Lung (tissue), 12 donors: ENCODE data around the gene PBRM1. TPM values are rescaled to one million over a fixed set of nuclear protein-coding genes. Genes with fewer than 3 reads are reported as not detected.

ENCODE experiments used
- ATAC-seq: fragments of 200-7000 bp; cut with Tn5 transposase; one replicate; pipeline ENCODE4 v1.9.1; 2020; ENCODE audit warnings: moderate number of reproducible peaks; ENCODE audit not compliant: insufficient read depth, low FRiP score
- DNase-seq, 3 donors: peaks; one replicate each; pipeline ENCODE4 v3.0.0-alpha.2; 2013 to 2017
- H3K27ac ChIP-seq, 2 donors: one replicate each; pipeline ENCODE4 v1.5.1; 2013; ENCODE audit warnings: mild to moderate bottlenecking in 2 of 2, moderate library complexity in 2 of 2, control low read depth in 1 of 2, inconsistent platforms in 1 of 2, low read depth in 1 of 2, low read length in 1 of 2
- H3K27me3 ChIP-seq, 3 donors: one replicate each; pipeline ENCODE4 v1.5.1; 2013; ENCODE audit warnings: low read length in 2 of 3; ENCODE audit not compliant: control insufficient read depth in 3 of 3, insufficient read depth in 3 of 3
- H3K36me3 ChIP-seq, 4 donors: one replicate each; pipeline ENCODE4 v1.5.1; 2013; ENCODE audit warnings: low read length in 4 of 4, mild to moderate bottlenecking in 1 of 4, moderate library complexity in 1 of 4; ENCODE audit not compliant: control insufficient read depth in 4 of 4, insufficient read depth in 4 of 4
- H3K4me1 ChIP-seq, 5 donors: one replicate each; pipeline ENCODE4 v1.5.1; 2013; ENCODE audit warnings: low read length in 5 of 5, mild to moderate bottlenecking in 2 of 5, moderate library complexity in 1 of 5; ENCODE audit not compliant: control insufficient read depth in 5 of 5, insufficient read depth in 5 of 5
- H3K4me3 ChIP-seq: one replicate; pipeline ENCODE4 v1.5.1; 2013; ENCODE audit warnings: mild to moderate bottlenecking, control low read depth, moderate library complexity
- H3K9ac ChIP-seq, 2 donors: one replicate each; pipeline ENCODE4 v1.5.1; 2013; ENCODE audit warnings: low read length in 2 of 2, control low read depth in 1 of 2; ENCODE audit not compliant: insufficient read depth in 1 of 2
- H3K9me3 ChIP-seq, 4 donors: one replicate each; pipeline ENCODE4 v1.5.1; 2013; ENCODE audit warnings: low read length in 3 of 4, mild to moderate bottlenecking in 1 of 4, moderate library complexity in 1 of 4; ENCODE audit not compliant: control insufficient read depth in 4 of 4, insufficient read depth in 3 of 4
- CTCF ChIP-seq: IDR thresholded peaks from 2 replicates; pipeline ENCODE4 v1.5.1; 2012; ENCODE audit warnings: mild to moderate bottlenecking; ENCODE audit errors: control extremely low read depth, extremely low read depth
- WGBS, 2 donors: extraction: QIAGEN DNeasy Blood & Tissue Kit; methylation state at CpG; one replicate each; pipeline ENCODE4 v1.1.7; 2013; 5-methylcytosine and 5-hydroxymethylcytosine counted together
- polyA plus RNA-seq, 2 donors: library from polyadenylated mRNA; stranded (reverse); fragments of 200-250 nt; gene quantifications; one replicate each; pipeline ENCODE4 v1.2.1, GENCODE V29; 2013
- total RNA-seq, 2 donors: library from RNA; depleted of rRNA in 1 of 2; stranded (reverse); fragments of >200 nt in 1 of 2; gene quantifications; one replicate each; pipeline ENCODE4 v1.2.1, GENCODE V29; 2014 to 2021
- donor health status: control.
- donor health status: control.
- donor health status: Bipolar disorder and iron deficiency.
- donor health status: healthy.
- donor health status: DM: yes; HTN: yes; CAD: no.

Gene PBRM1
- total and polyA plus RNA-seq, 4 donors = 9.8 to 92.8 (median 40.7) TPM

GRCh38 chr3:52710512-52710911 is 24.8 kb upstream of the PBRM1 start:
- Histone ChIP-seq H3K4me1 (peaks cover 0 to 12% (median 8%) of the 10 kb centered on the region in 5 donors), H3K9ac (no peak overlapping the region), H3K36me3 (peaks cover 2 to 12% (median 7%) of the 10 kb centered on the region in 4 donors), H3K9me3 (no peaks in the 10 kb centered on the region), H3K27ac (no peak overlapping the region), H3K27me3 (no peaks in the 10 kb centered on the region), H3K4me3 (no peak overlapping the region)
- WGBS, 2 donors = 79 to 80% methylated on average over 2 of the region's 2 CpGs
- DNase-seq = no peak
- ATAC-seq = no peak
- no peak for TF ChIP-seq CTCF

- 33 to 68% methylated on average over 4 of the region's 4 CpGs for WGBS, 2 donors
- Histone ChIP-seq H3K36me3 (peaks cover 2 to 13% (median 7%) of the 10 kb centered on the region in 4 donors), H3K9me3 (no peaks in the 10 kb centered on the region), H3K27me3 (no peaks in the 10 kb centered on the region), H3K4me3 (no peak overlapping the region), H3K27ac (no peak overlapping the region), H3K4me1 (peaks cover 0 to 23% (median 16%) of the 10 kb centered on the region in 5 donors), H3K9ac (no peak overlapping the region)
- no peak for DNase-seq
- TF ChIP-seq CTCF = no peak
- ATAC-seq = no peak
Observed at GRCh38 chr3:52707585-52707984, 21.9 kb upstream of the PBRM1 start.

- Histone ChIP-seq H3K4me3 (peak within 1 kb of the TSS; percentile 99), H3K36me3 (peaks cover 2 to 9% (median 5%) of the 10 kb centered on the region in 4 donors), H3K27ac (peak within 1 kb of the TSS; percentile 81 to 98), H3K9me3 (no peaks in the 10 kb centered on the region), H3K4me1 (peaks cover 0 to 23% (median 16%) of the 10 kb centered on the region in 5 donors), H3K27me3 (no peaks in the 10 kb centered on the region), H3K9ac (peak within 1 kb of the TSS; percentile 78 to 86)
- TF ChIP-seq CTCF = no peak
- peak; percentile 94 for ATAC-seq
- 0% methylated on average over 87 to 94 of the region's 94 CpGs for WGBS, 2 donors
- DNase-seq = peak; percentile 85 to 92 (median 87)
Observed at GRCh38 chr3:52705688-52706686, 20.3 kb upstream of the PBRM1 start, which contains the start of the genes GLT8D1 and SPCS1. TSS of gene GLT8D1 (minus strand) at chr3:52705791. CDS start at chr3:52700460, 5,331 bp downstream. TSS of gene SPCS1 (plus strand) at chr3:52706106. CDS start at chr3:52706247, 141 bp downstream.
